Hepatocyte (in vitro differentiated cells): ENCODE measurements around the gene DGKI. TPM values are rescaled to one million over a fixed set of nuclear protein-coding genes. Genes with fewer than 3 reads are reported as not detected.

Experiments used
- DNase-seq: peaks from one replicate; pipeline ENCODE4 v3.0.0-alpha.2; 2016; ENCODE audit warnings: low spot score
- H2AFZ ChIP-seq: fragments of 200-600 bp; sonication (generic); 2 replicates; pipeline ENCODE4 v1.6.0; 2016; ENCODE audit warnings: antibody characterized with exemption, mild to moderate bottlenecking
- H3K27ac ChIP-seq: fragments of 200-600 bp; sonication (generic); 2 replicates; pipeline ENCODE4 v1.5.1; 2016; ENCODE audit warnings: mild to moderate bottlenecking
- H3K27me3 ChIP-seq: fragments of 200-600 bp; sonication (generic); 2 replicates; pipeline ENCODE4 v1.6.1; 2016
- H3K36me3 ChIP-seq: fragments of 200-600 bp; sonication (generic); replicated peaks from 2 replicates; pipeline ENCODE4 v1.5.1; 2016; ENCODE audit warnings: low read depth; ENCODE audit not compliant: insufficient read depth
- H3K4me1 ChIP-seq: fragments of 200-600 bp; sonication (generic); 2 replicates; pipeline ENCODE4 v1.5.1; 2016; ENCODE audit warnings: mild to moderate bottlenecking, moderate library complexity; ENCODE audit not compliant: insufficient read depth
- H3K4me2 ChIP-seq: fragments of 200-600 bp; sonication (generic); 2 replicates; pipeline ENCODE4 v1.6.0; 2016
- H3K4me3 ChIP-seq: fragments of 200-600 bp; sonication (generic); 2 replicates; pipeline ENCODE4 v1.5.1; 2016; ENCODE audit warnings: mild to moderate bottlenecking
- H3K79me2 ChIP-seq: fragments of 200-600 bp; sonication (generic); 2 replicates; pipeline ENCODE4 v1.6.0; 2017; ENCODE audit warnings: mild to moderate bottlenecking
- H3K9me2 ChIP-seq: fragments of 200-600 bp; sonication (generic); replicated peaks from 2 replicates; pipeline ENCODE4 v1.6.0; 2017; ENCODE audit warnings: mild to moderate bottlenecking; ENCODE audit not compliant: insufficient read depth
- H3K9me3 ChIP-seq: fragments of 200-600 bp; sonication (generic); 2 replicates; pipeline ENCODE4 v1.5.1; 2016; ENCODE audit warnings: low read depth, mild to moderate bottlenecking
- H4K20me1 ChIP-seq: fragments of 200-600 bp; sonication (generic); 2 replicates; pipeline ENCODE4 v1.6.0; 2016; ENCODE audit warnings: mild to moderate bottlenecking; ENCODE audit not compliant: insufficient read depth, poor library complexity, severe bottlenecking
- EZH2 ChIP-seq: fragments of 200-600 bp; sonication (generic); IDR thresholded peaks from 2 replicates; pipeline ENCODE4 v1.6.1; 2016; ENCODE audit warnings: antibody characterized with exemption, mild to moderate bottlenecking, borderline replicate concordance
- EZH2phosphoT487 ChIP-seq: fragments of 200-600 bp; sonication (generic); IDR thresholded peaks from one replicate; pipeline ENCODE4 v1.6.1; 2018; ENCODE audit warnings: antibody characterized with exemption, mild to moderate bottlenecking, low read depth, moderate library complexity; ENCODE audit not compliant: unreplicated experiment, severe bottlenecking
- WGBS: methylation state at CpG from one replicate; pipeline ENCODE4 v1.1.6; 2016; ENCODE audit warnings: low lambda C conversion rate; ENCODE audit errors: missing lambda C conversion rate; 5-methylcytosine and 5-hydroxymethylcytosine counted together
- polyA plus RNA-seq: library from polyadenylated mRNA; unstranded; fragments of >200 nt; fragmentation: Nextera tagmentation; extraction: Ambion mirVana; gene quantifications from 2 replicates; pipeline ENCODE4 v1.2.1, GENCODE V29; 2016
- total RNA-seq: library from RNA; depleted of rRNA; stranded (reverse); fragments of >200 nt; gene quantifications from 2 replicates; pipeline ENCODE4 v1.2.3, GENCODE V29; 2014
- TF ChIP-seq, protein P1 (sequence below): fragments of 200-600 bp; sonication (generic); IDR thresholded peaks from 2 replicates; pipeline ENCODE4 v1.5.1; 2016; ENCODE audit warnings: antibody characterized with exemption, mild to moderate bottlenecking; ENCODE audit not compliant: poor library complexity

DGKI gene
- total and polyA plus RNA-seq, 2 experiments from 2014 or later = 0.47 to 1.8 TPM

DNA sequence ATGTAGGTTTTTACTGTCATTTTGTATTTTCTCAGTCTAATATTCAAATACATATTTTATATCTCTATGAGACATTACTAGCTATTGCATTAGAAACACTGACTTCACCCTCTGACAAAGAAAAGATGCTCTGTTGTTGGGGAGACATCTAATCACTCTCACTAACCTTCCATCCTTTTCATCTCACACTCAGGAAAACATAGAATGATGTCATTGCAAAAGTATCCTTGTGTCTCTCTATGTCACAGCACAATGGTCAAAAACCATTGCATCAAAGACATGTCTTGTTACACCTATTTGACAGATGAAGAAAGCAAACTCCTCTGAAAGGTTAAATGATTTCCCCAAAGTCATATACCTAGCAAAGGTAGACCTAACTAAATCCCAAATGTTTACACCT lies 272.0 kb downstream of the DGKI start:
- no peaks in the 10 kb centered on the region for H3K9me3 ChIP-seq
- no peaks in the 10 kb centered on the region for H3K4me1 ChIP-seq
- no peaks in the 10 kb centered on the region for H3K79me2 ChIP-seq

DNA sequence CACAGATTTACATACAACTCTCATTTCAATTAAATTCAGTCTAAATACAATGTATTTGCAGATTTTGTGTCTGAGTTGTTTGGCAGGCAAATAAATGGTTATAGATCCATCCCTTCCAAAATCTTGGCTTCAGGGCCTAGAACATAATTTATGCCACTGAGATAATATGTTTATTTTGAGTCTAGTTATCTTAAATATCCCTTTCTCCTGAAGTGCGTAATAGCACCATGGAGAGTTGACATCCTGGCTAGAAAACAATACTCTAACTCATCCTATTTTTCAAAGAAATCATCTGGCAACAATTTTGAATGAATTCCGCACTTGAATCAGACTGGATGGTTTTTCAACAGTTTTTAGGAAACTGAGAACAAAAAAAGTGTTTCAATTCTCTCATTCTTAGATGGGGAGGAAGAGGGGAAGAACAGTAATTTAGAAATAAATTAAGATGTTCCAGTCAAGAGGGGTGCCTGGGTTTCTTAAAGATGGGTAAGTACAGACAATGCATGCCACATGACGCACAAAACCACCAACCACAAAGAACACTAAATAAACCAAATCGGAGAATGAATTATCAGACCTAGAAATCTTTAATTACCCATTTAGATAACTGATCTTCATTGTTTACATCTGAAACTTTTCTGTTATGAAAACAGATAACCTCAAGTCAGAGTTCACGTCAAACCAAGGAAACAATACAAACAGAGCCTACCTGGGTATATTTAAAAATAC lies 274.6 kb downstream of the DGKI start:
- WGBS = 70% methylated on average over 5 of the region's 5 CpGs
- Histone ChIP-seq H2AFZ (no peak overlapping the region), H3K9me3 (no peaks in the 10 kb centered on the region), H3K4me1 (no peaks in the 10 kb centered on the region), H3K36me3 (no peaks in the 10 kb centered on the region), H4K20me1 (no peaks in the 10 kb centered on the region), H3K4me2 (no peak overlapping the region), H3K79me2 (no peaks in the 10 kb centered on the region), H3K4me3 (no peak overlapping the region), H3K27ac (no peak overlapping the region), H3K9me2 (no peaks in the 10 kb centered on the region), H3K27me3 (no peaks in the 10 kb centered on the region)
- DNase-seq = no peak
- TF ChIP-seq, protein P1, sequence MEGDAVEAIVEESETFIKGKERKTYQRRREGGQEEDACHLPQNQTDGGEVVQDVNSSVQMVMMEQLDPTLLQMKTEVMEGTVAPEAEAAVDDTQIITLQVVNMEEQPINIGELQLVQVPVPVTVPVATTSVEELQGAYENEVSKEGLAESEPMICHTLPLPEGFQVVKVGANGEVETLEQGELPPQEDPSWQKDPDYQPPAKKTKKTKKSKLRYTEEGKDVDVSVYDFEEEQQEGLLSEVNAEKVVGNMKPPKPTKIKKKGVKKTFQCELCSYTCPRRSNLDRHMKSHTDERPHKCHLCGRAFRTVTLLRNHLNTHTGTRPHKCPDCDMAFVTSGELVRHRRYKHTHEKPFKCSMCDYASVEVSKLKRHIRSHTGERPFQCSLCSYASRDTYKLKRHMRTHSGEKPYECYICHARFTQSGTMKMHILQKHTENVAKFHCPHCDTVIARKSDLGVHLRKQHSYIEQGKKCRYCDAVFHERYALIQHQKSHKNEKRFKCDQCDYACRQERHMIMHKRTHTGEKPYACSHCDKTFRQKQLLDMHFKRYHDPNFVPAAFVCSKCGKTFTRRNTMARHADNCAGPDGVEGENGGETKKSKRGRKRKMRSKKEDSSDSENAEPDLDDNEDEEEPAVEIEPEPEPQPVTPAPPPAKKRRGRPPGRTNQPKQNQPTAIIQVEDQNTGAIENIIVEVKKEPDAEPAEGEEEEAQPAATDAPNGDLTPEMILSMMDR = no peak
- no peak for TF ChIP-seq EZH2phosphoT487

More for the DNA sequence above, 272.0 kb downstream of the DGKI start:
- DNase-seq = no peak
- Histone ChIP-seq H4K20me1 (no peaks in the 10 kb centered on the region), H2AFZ (no peak overlapping the region), H3K9me2 (no peaks in the 10 kb centered on the region), H3K27ac (no peak overlapping the region), H3K36me3 (no peaks in the 10 kb centered on the region), H3K4me2 (no peak overlapping the region), H3K27me3 (no peaks in the 10 kb centered on the region), H3K4me3 (no peak overlapping the region)
- TF ChIP-seq EZH2phosphoT487 (no peak), EZH2 (no peak)
- TF ChIP-seq, protein P1 = no peak

GRCh38 chr7:137564677-137565076 lies 282.1 kb downstream of the DGKI start:
- WGBS = 37% methylated on average over 11 of the region's 11 CpGs
- no peak overlapping the region for H2AFZ ChIP-seq
- no peak overlapping the region for H3K27ac ChIP-seq
- H3K36me3 ChIP-seq = no peaks in the 10 kb centered on the region
- H3K4me3 ChIP-seq = no peak overlapping the region
- H3K9me2 ChIP-seq = no peaks in the 10 kb centered on the region
- H3K4me2 ChIP-seq = no peak overlapping the region
- no peaks in the 10 kb centered on the region for H3K79me2 ChIP-seq
- H3K9me3 ChIP-seq = no peaks in the 10 kb centered on the region
- no peaks in the 10 kb centered on the region for H4K20me1 ChIP-seq
- TF ChIP-seq EZH2phosphoT487 (no peak), EZH2 (no peak)
- TF ChIP-seq, protein P1 = no peak
- no peaks in the 10 kb centered on the region for H3K4me1 ChIP-seq
- no peak for DNase-seq
- no peaks in the 10 kb centered on the region for H3K27me3 ChIP-seq

- TF ChIP-seq, protein P1 = no peak
- TF ChIP-seq EZH2phosphoT487 (no peak), EZH2 (no peak)
- DNase-seq = no peak
- Histone ChIP-seq H2AFZ (no peak overlapping the region), H3K4me2 (no peak overlapping the region), H3K9me2 (no peaks in the 10 kb centered on the region), H3K36me3 (no peaks in the 10 kb centered on the region), H3K27me3 (no peaks in the 10 kb centered on the region), H3K9me3 (no peaks in the 10 kb centered on the region), H3K79me2 (no peaks in the 10 kb centered on the region), H3K27ac (no peak overlapping the region), H3K4me1 (no peaks in the 10 kb centered on the region), H3K4me3 (no peak overlapping the region), H4K20me1 (no peaks in the 10 kb centered on the region)
These were observed 282.8 kb downstream of the DGKI start for GRCh38 chr7:137563981-137564380.
